HepG2 (cell line): ENCODE data around the gene DIAPH3. TPM values are rescaled to one million over a fixed set of nuclear protein-coding genes. Genes with fewer than 3 reads are reported as not detected.

ENCODE experiments used
- ATAC-seq: fragments of 200-7000 bp; cut with Tn5 transposase; 3 replicates; pipeline ENCODE4 v1.9.1; 2020; ENCODE audit warnings: mild to moderate bottlenecking, moderate library complexity
- BruUV-seq: library from RNA; stranded (reverse); fragments of 400-500 nt; replicated peaks from 2 replicates; lab custom pipeline; 2021; lab: Mats Ljungman, UMichigan
- CTCF ChIA-PET: fragments of 300-600 bp; formaldehyde crosslinking; extraction: SDS; loops from one replicate; lab custom pipeline; 2021; ENCODE audit warnings: low total read pairs, inconsistent platforms, low intra/inter-chr PET ratio; lab: Yijun Ruan, JAX
- POLR2A ChIA-PET: fragments of 350-600 bp; sonication (Branson Sonifier 250); formaldehyde crosslinking; loops from one replicate; lab custom pipeline; 2020; ENCODE audit warnings: antibody characterized with exemption, inconsistent platforms; lab: Yijun Ruan, JAX
- DNase-seq: peaks from one replicate; pipeline ENCODE4 v3.0.0-alpha.2; 2015; ENCODE audit warnings: low spot score
- FAIRE-seq: peaks from 3 replicates; lab custom pipeline; 2011; peaks lifted over from hg19 to GRCh38; lab: Jason Lieb, UNC
- H2AFZ ChIP-seq: one replicate; pipeline ENCODE4 v1.6.1; 2011; ENCODE audit warnings: low read length, inconsistent platforms
- H3K27ac ChIP-seq: fragments of 300-600 bp; 3 replicates; pipeline ENCODE4 v1.8.0; 2011; ENCODE audit warnings: mixed run types, mild to moderate bottlenecking, mixed read lengths, low read length, inconsistent platforms; ENCODE audit not compliant: insufficient read depth; ENCODE audit errors: extremely low read length
- H3K27me3 ChIP-seq, 2 experiments: fragments of 200-600 bp in 1 of 2; 2 replicates in 1 of 2; 3 replicates in 1 of 2; pipeline versions ENCODE4 v1.6.0 to v1.8.0; 2011; ENCODE audit warnings: low read length in 2 of 2, mild to moderate bottlenecking in 2 of 2, moderate library complexity in 2 of 2, inconsistent platforms in 1 of 2; ENCODE audit not compliant: insufficient read depth in 2 of 2, control insufficient read depth in 1 of 2
- H3K36me3 ChIP-seq, 2 experiments: fragments of 200-600 bp in 1 of 2; replicated peaks in 1 of 2; 2 replicates in 1 of 2; 3 replicates in 1 of 2; pipeline versions ENCODE4 v1.5.1 to v1.8.0; 2011; ENCODE audit warnings: low read length in 2 of 2, inconsistent platforms in 1 of 2; ENCODE audit not compliant: insufficient read depth in 2 of 2, control insufficient read depth in 1 of 2
- H3K4me1 ChIP-seq: 2 replicates; pipeline ENCODE4 v1.5.1; 2012; ENCODE audit warnings: low read length, inconsistent platforms; ENCODE audit not compliant: insufficient read depth
- H3K4me2 ChIP-seq: 2 replicates; pipeline ENCODE4 v1.6.0; 2011; ENCODE audit warnings: low read depth, low read length, inconsistent platforms
- H3K4me3 ChIP-seq, 3 experiments: fragments of 200-600 bp in 1 of 3; sonication (generic), shearing (Covaris generic) in 1 of 3; replicated peaks in 1 of 3; 2 replicates each; pipeline ENCODE4 v1.5.1; 2011 to 2016; ENCODE audit warnings: low read length in 3 of 3, inconsistent platforms in 2 of 3, low read depth in 2 of 3, mild to moderate bottlenecking in 2 of 3, control low read depth in 1 of 3, mixed read lengths in 1 of 3; ENCODE audit not compliant: insufficient read depth in 1 of 3
- H3K79me2 ChIP-seq: one replicate; pipeline ENCODE4 v1.6.1; 2011; ENCODE audit warnings: low read length, inconsistent platforms; ENCODE audit not compliant: insufficient read depth
- H3K9ac ChIP-seq: 2 replicates; pipeline ENCODE4 v1.6.0; 2011; ENCODE audit warnings: mild to moderate bottlenecking, low read depth, low read length, inconsistent platforms; ENCODE audit not compliant: insufficient read depth
- H3K9me3 ChIP-seq: 2 replicates; pipeline ENCODE4 v1.5.1; 2012; ENCODE audit warnings: mild to moderate bottlenecking, low read length
- H4K20me1 ChIP-seq: 2 replicates; pipeline ENCODE4 v1.6.0; 2011; ENCODE audit warnings: inconsistent platforms, mild to moderate bottlenecking, low read length, moderate library complexity; ENCODE audit not compliant: insufficient read depth
- FOSL1 ChIP-seq: sonication (generic); formaldehyde crosslinking; IDR thresholded peaks from 2 replicates; pipeline ENCODE4 v1.9.0; 2021; ENCODE audit warnings: missing genetic modification reagents, borderline replicate concordance
- KDM5B ChIP-seq: sonication (generic); formaldehyde crosslinking; IDR thresholded peaks from 2 replicates; pipeline ENCODE4 v1.4.0; 2020; ENCODE audit warnings: missing genetic modification reagents, mild to moderate bottlenecking, borderline replicate concordance
- NPAS2 ChIP-seq: sonication (generic); formaldehyde crosslinking; IDR thresholded peaks from 2 replicates; pipeline ENCODE4 v1.8.0; 2022; ENCODE audit warnings: mild to moderate bottlenecking, missing genetic modification reagents, borderline replicate concordance
- SATB2 ChIP-seq: sonication (generic); formaldehyde crosslinking; IDR thresholded peaks from 2 replicates; pipeline ENCODE4 v1.5.0; 2020; ENCODE audit warnings: missing genetic modification reagents
- SCMH1 ChIP-seq: sonication (generic); formaldehyde crosslinking; IDR thresholded peaks from 2 replicates; pipeline ENCODE4 v1.9.0; 2021; ENCODE audit warnings: missing genetic modification reagents, mild to moderate bottlenecking, borderline replicate concordance
- ZNF510 ChIP-seq: sonication (generic); formaldehyde crosslinking; IDR thresholded peaks from 2 replicates; pipeline ENCODE4 v1.4.0; 2020; ENCODE audit warnings: low read depth, mild to moderate bottlenecking, missing genetic modification reagents
- in situ Hi-C: cut with HindIII; loops from 2 replicates; pipeline ENCODE4 v1.10.0; 2017; ENCODE audit warnings: low pct_unique_long_range_greater_than_20kb; ENCODE audit not compliant: extremely low pct_ligation_motif_present
- intact Hi-C: fragments of 100-400 bp; cut with micrococcal nuclease; formaldehyde crosslinking; loops from one replicate; pipeline ENCODE4 v1.10.0; 2022; ENCODE audit not compliant: unreplicated experiment
- polyA plus RNA-seq, 8 experiments: library from polyadenylated mRNA; depleted of rRNA in 3 of 8; stranded (reverse) in 7 of 8; unstranded in 1 of 8; fragments of >200 nt; fragmentation: Illumina TruSeq in 4 of 8; extraction: Trizol in 4 of 8; gene quantifications; 2 replicates each; pipeline versions ENCODE4 v1.2.1 to v1.2.3, GENCODE V29; 2011 to 2016; ENCODE audit warnings: low read depth in 4 of 8, missing spikeins in 1 of 8, mixed read lengths in 1 of 8; ENCODE audit not compliant: insufficient read depth in 1 of 8
- total RNA-seq, 5 experiments: library from RNA; depleted of rRNA; stranded (reverse); fragments of >200 nt; fragmentation: Illumina TruSeq; extraction: Trizol; gene quantifications; 2 replicates each; pipeline ENCODE4 v1.2.3, GENCODE V29; 2016; ENCODE audit warnings: low read depth in 1 of 5
- TF ChIP-seq, protein P1 (sequence below): sonication (generic); formaldehyde crosslinking; IDR thresholded peaks from 2 replicates; pipeline ENCODE4 v1.5.0; 2020; ENCODE audit warnings: mild to moderate bottlenecking, missing genetic modification reagents
- TF ChIP-seq, protein P2 (sequence below): sonication (generic); formaldehyde crosslinking; conservative IDR thresholded peaks from 2 replicates; pipeline ENCODE4 v1.4.0; 2020; ENCODE audit warnings: missing genetic modification reagents

Gene DIAPH3
- total and polyA plus RNA-seq, 2 of the 13 experiments (the other 11 are each of a cell fraction or from before 2014, with no cell fraction given) = 4.0 to 9.3 TPM

- peaks cover 18% of the 10 kb centered on the region for H3K79me2 ChIP-seq
- no peak overlapping the region for H3K4me3 ChIP-seq
- no peak for TF ChIP-seq FOSL1
- TF ChIP-seq KDM5B (CRISPR knock-in tag) = no peak
- H3K9ac ChIP-seq = no peak overlapping the region
- DNase-seq (no peak), FAIRE-seq (no peak), ATAC-seq (no peak)
- intact Hi-C loops = no loop called here
- in situ Hi-C loops = no loop called here
- CTCF ChIA-PET = no interaction called here
- H3K9me3 ChIP-seq = no peaks in the 10 kb centered on the region
- BruUV-seq = no TSS peak
- H2AFZ ChIP-seq = no peak overlapping the region
- no peaks in the 10 kb centered on the region for H4K20me1 ChIP-seq
- no peak overlapping the region for H3K4me2 ChIP-seq
- H3K27me3 ChIP-seq = no peaks in the 10 kb centered on the region
- POLR2A ChIA-PET = no interaction called here
- no peak overlapping the region for H3K27ac ChIP-seq
- H3K4me1 ChIP-seq = no peaks in the 10 kb centered on the region
- H3K36me3 ChIP-seq = no peaks in the 10 kb centered on the region
Observed at GRCh38 chr13:60152904-60153303, 10.8 kb downstream of the DIAPH3 start.

DNA sequence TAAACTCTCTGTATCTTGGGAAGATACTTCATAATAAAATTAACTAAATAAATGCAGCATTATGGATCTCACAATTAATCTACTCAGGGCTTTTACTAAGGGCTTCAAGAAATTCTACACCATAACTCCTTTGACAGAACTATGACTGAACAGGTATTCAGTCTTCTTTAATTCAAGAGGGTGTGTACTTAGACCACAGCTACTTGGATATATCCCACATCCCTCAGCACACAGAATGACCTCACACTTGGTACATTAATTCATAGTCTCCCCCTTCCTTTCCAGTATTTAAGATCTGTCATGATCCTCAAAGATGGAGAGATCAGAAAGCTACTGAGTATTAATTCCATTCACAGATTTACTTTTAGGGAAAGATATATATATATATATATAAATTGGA, 11.6 kb downstream of the DIAPH3 start:
- TF ChIP-seq, protein P1, sequence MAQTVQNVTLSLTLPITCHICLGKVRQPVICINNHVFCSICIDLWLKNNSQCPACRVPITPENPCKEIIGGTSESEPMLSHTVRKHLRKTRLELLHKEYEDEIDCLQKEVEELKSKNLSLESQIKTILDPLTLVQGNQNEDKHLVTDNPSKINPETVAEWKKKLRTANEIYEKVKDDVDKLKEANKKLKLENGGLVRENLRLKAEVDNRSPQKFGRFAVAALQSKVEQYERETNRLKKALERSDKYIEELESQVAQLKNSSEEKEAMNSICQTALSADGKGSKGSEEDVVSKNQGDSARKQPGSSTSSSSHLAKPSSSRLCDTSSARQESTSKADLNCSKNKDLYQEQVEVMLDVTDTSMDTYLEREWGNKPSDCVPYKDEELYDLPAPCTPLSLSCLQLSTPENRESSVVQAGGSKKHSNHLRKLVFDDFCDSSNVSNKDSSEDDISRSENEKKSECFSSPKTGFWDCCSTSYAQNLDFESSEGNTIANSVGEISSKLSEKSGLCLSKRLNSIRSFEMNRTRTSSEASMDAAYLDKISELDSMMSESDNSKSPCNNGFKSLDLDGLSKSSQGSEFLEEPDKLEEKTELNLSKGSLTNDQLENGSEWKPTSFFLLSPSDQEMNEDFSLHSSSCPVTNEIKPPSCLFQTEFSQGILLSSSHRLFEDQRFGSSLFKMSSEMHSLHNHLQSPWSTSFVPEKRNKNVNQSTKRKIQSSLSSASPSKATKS (CRISPR knock-in tag) = no peak
- TF ChIP-seq SCMH1 (no peak), NPAS2 (CRISPR knock-in tag) (no peak), SATB2 (CRISPR knock-in tag) (no peak), ZNF510 (CRISPR knock-in tag) (no peak)
- TF ChIP-seq, protein P2, sequence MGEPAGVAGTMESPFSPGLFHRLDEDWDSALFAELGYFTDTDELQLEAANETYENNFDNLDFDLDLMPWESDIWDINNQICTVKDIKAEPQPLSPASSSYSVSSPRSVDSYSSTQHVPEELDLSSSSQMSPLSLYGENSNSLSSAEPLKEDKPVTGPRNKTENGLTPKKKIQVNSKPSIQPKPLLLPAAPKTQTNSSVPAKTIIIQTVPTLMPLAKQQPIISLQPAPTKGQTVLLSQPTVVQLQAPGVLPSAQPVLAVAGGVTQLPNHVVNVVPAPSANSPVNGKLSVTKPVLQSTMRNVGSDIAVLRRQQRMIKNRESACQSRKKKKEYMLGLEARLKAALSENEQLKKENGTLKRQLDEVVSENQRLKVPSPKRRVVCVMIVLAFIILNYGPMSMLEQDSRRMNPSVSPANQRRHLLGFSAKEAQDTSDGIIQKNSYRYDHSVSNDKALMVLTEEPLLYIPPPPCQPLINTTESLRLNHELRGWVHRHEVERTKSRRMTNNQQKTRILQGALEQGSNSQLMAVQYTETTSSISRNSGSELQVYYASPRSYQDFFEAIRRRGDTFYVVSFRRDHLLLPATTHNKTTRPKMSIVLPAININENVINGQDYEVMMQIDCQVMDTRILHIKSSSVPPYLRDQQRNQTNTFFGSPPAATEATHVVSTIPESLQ (CRISPR knock-in tag) = no peak

More for the DNA sequence above, 11.6 kb downstream of the DIAPH3 start:
- H3K27me3 ChIP-seq = no peaks in the 10 kb centered on the region
- no peak for FAIRE-seq
- H3K79me2 ChIP-seq = peaks cover 23% of the 10 kb centered on the region
- no peak overlapping the region for H3K27ac ChIP-seq
- H2AFZ ChIP-seq = no peak overlapping the region
- no peak for DNase-seq
- H3K4me3 ChIP-seq = no peak overlapping the region
- no peaks in the 10 kb centered on the region for H3K4me1 ChIP-seq
- no peaks in the 10 kb centered on the region for H4K20me1 ChIP-seq
- ATAC-seq = no peak
- ChIA-PET POLR2A (no interaction called here), CTCF (no interaction called here)
- BruUV-seq = no TSS peak
- no peaks in the 10 kb centered on the region for H3K9me3 ChIP-seq
- intact Hi-C loops = no loop called here
- in situ Hi-C loops = no loop called here
- H3K9ac ChIP-seq = no peak overlapping the region
- no peak overlapping the region for H3K4me2 ChIP-seq
- no peaks in the 10 kb centered on the region for H3K36me3 ChIP-seq
